Mammary epithelial cell (primary cell): Measurements from ENCODE around the gene THRSP.

Source experiments
- EZH2 ChIP-seq: IDR thresholded peaks from 2 replicates; pipeline ENCODE4 v1.6.1; 2012; ENCODE audit warnings: low read length, inconsistent platforms, borderline replicate concordance
- TF ChIP-seq, protein P1 (sequence below), 2 donors: IDR thresholded peaks in 1 of 2; conservative IDR thresholded peaks in 1 of 2; 2 replicates each; pipeline ENCODE4 v1.5.1; 2011 to 2012; ENCODE audit warnings: inconsistent platforms in 2 of 2, low read length in 2 of 2, mild to moderate bottlenecking in 2 of 2, control low read depth in 1 of 2, low read depth in 1 of 2; ENCODE audit not compliant: insufficient read depth in 1 of 2; ENCODE audit errors: extremely low read depth in 1 of 2

DNA sequence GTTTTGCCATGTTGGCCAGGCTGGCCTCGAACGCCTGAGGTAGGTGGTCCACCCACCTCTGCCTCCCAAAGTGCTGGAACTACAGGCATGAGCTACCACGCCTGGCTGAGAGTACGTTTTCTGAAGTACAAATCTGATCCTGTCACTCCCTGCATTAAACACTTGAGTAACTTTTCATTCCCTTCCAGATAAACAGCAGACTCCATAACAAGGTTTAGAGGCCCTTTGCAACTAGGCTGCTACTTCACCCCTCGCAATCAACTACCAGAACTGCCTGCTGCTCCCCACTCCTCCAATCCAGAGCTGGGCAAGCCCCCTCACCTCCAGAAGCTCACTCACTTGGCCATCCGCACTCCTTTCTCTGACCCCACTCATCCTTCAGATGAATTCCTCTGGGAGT is 42.0 kb upstream of the THRSP start:
- TF ChIP-seq, protein P1, sequence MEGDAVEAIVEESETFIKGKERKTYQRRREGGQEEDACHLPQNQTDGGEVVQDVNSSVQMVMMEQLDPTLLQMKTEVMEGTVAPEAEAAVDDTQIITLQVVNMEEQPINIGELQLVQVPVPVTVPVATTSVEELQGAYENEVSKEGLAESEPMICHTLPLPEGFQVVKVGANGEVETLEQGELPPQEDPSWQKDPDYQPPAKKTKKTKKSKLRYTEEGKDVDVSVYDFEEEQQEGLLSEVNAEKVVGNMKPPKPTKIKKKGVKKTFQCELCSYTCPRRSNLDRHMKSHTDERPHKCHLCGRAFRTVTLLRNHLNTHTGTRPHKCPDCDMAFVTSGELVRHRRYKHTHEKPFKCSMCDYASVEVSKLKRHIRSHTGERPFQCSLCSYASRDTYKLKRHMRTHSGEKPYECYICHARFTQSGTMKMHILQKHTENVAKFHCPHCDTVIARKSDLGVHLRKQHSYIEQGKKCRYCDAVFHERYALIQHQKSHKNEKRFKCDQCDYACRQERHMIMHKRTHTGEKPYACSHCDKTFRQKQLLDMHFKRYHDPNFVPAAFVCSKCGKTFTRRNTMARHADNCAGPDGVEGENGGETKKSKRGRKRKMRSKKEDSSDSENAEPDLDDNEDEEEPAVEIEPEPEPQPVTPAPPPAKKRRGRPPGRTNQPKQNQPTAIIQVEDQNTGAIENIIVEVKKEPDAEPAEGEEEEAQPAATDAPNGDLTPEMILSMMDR (conservative IDR thresholded peaks at IDR 0.05 in 1 of 2, IDR thresholded peaks at IDR 0.05 in 1 of 2; ENCODE audit: extremely low read depth in 1 of 2, insufficient read depth in 1 of 2, low read depth in 1 of 2, low read length in 2 of 2) = no peak
- no peak for TF ChIP-seq EZH2
